ENCODE data around the gene KNTC1.
"Not testable (repeated sequence)": the region's sequence is repeated elsewhere in the genome, so short reads cannot be mapped to it uniquely, and the experiment has no call there.

Gene KNTC1

DNA sequence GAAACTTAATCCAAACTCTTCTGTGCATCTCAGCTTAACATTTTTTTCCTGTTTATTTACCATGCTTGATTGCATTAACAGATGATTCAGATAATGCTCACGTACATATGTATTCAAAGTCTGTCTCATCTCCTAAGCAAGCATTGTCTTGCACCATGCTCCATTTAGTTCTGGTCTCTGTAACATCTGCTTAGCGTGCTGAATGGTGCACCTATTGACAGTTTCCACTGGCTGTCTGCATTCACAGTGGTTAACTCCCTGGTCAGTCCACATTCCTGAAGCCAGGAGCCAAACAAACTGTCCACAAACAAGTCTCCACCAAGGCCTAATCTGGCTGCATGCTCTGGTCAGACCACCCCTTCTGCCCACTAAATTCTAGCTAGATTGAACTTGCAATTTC is 83.9 kb downstream of the KNTC1 start:
- TF ChIP-seq ZNF274 (IDR thresholded peaks at IDR 0.05; ENCODE audit: low read depth, low read length): no peak
- no peak overlapping the region for H3K4me3 ChIP-seq (ENCODE audit: low read length)

GRCh38 chr12:122614839-122615238 is 87.8 kb downstream of the KNTC1 start:
- no peak for TF ChIP-seq ZNF274 (IDR thresholded peaks at IDR 0.05; ENCODE audit: low read depth, low read length)
- H3K4me3 ChIP-seq (ENCODE audit: low read length): no peak overlapping the region

GRCh38 chr12:122615780-122616179 is 88.7 kb downstream of the KNTC1 start:
- TF ChIP-seq ZNF274 (IDR thresholded peaks at IDR 0.05; ENCODE audit: low read depth, low read length): no peak
- H3K4me3 ChIP-seq (ENCODE audit: low read length): no peak overlapping the region

GRCh38 chr12:122635471-122635870 is 108.4 kb downstream of the KNTC1 start:
- no peak for TF ChIP-seq ZNF274 (IDR thresholded peaks at IDR 0.05; ENCODE audit: low read depth, low read length)
- H3K4me3 ChIP-seq (ENCODE audit: low read length): no peak overlapping the region

GRCh38 chr12:122643207-122643805 is 116.3 kb downstream of the KNTC1 start:
- no peak overlapping the region for H3K4me3 ChIP-seq (ENCODE audit: low read length)
- no peak for TF ChIP-seq ZNF274 (IDR thresholded peaks at IDR 0.05; ENCODE audit: low read depth, low read length)

- peak overlapping the region; percentile 67; the same call in 1 of the 2 replicates for H3K4me3 ChIP-seq (ENCODE audit: low read length)
- no peak for TF ChIP-seq ZNF274 (IDR thresholded peaks at IDR 0.05; ENCODE audit: low read depth, low read length)
These were observed 119.6 kb downstream of the KNTC1 start for GRCh38 chr12:122646517-122647217.

DNA sequence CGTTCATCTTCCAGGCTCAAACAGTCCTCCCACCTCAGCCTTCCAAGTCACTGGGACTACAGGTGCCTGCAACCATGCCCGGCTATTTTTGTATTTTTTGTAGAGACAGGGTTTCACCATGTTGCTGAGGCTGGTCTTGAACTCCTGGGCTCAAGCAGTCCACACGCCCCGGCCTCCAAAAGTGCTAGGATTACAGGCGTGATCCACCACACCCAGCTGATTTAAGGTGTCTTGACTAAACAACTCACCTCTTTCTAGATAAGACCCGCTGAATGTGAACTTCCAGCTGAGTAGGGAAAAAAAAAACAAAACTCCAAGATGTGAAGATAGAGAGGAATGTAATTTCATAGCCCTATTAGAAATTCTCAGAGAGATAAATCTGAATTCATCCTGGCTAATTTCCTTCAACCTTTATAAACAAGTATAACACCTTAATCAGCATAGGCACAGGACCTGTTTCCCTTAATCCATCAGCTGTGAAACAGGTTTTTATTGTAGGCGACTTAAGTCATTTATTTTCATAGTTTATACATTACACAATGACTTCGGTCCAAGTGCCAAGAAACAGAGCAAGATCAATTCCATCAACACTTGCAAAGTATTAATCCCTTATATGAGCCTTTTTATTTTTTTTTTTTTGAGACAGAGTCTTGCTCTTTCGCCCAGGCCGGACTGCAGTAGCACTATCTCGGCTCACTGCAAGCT is 124.6 kb downstream of the KNTC1 start:
- H3K4me3 ChIP-seq (ENCODE audit: low read length): no peak overlapping the region
- no peak for TF ChIP-seq ZNF274 (IDR thresholded peaks at IDR 0.05; ENCODE audit: low read depth, low read length)

GRCh38 chr12:122653291-122653690 is 126.2 kb downstream of the KNTC1 start:
- not testable (repeated sequence) for H3K4me3 ChIP-seq (ENCODE audit: low read length)

- H3K4me3 ChIP-seq (ENCODE audit: low read length): no peak overlapping the region
- no peak for TF ChIP-seq ZNF274 (IDR thresholded peaks at IDR 0.05; ENCODE audit: low read depth, low read length)
These were observed 129.2 kb downstream of the KNTC1 start for GRCh38 chr12:122656298-122656697.

DNA sequence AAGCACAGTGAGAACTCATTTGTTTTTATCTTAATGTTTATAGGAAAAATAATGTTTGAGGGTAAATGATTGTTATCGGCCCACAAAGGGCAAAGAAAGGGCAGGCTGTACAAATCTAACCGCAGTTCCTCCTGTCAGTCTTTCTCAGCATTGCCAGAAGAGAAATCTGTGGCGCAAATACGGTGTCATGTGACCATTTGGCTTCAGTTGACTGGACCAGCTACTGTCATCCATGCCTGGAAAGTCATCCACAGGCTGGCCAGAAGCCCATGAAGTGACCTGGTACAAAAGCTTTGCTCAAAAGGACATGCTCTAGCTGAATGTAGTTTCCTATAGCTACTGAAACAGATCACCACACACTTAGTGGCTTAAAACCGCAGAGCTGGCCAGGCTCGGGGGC is 132.5 kb downstream of the KNTC1 start:
- no peak overlapping the region for H3K4me3 ChIP-seq (ENCODE audit: low read length)
- no peak for TF ChIP-seq ZNF274 (IDR thresholded peaks at IDR 0.05; ENCODE audit: low read depth, low read length)

DNA sequence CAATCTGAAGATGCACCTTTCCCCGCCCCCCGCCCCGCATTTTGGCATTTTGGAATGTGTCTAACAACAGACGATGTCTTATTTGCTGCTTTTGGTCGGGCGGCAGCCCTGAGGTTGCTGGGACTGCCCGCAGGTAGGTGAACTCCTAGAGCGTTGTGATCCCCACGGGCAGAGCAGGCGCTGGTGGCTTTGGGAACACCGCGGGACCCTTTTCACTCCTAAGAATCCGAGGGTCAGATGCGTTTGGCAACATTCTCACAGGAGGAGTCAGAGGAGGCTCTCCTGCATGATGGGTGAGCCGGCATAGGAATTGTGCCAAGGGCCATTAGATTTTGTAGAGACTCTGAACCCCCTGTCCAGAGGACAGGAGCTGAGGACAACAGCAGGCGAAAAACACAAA is 134.2 kb downstream of the KNTC1 start:
- H3K4me3 ChIP-seq (ENCODE audit: low read length): no peak overlapping the region
- TF ChIP-seq ZNF274 (IDR thresholded peaks at IDR 0.05; ENCODE audit: low read depth, low read length): no peak

- TF ChIP-seq ZNF274 (IDR thresholded peaks at IDR 0.05; ENCODE audit: low read depth, low read length): no peak
- H3K4me3 ChIP-seq (ENCODE audit: low read length): no peak overlapping the region
These were observed 134.9 kb downstream of the KNTC1 start for GRCh38 chr12:122661938-122662337.

DNA sequence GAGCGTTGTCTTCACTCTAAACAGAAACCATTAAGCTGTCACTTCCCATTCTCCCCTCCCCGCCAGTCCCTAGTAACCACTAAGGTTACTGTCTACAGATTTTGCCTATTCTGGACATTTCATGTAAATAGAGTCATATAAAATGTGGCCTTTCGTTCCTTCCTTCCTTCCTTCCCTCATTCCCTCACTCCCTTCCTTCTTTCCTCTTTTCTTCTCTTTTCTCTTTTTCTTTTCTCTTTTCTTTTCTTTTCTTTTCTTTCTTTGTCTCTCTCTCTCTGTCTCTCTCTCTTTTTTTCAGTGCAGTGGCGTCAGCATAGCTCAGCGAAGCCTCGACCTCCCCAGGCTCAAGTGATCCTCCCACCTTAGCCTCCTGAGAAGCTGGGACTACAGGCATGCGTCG is 138.3 kb downstream of the KNTC1 start:
- H3K4me3 ChIP-seq (ENCODE audit: low read length): no peak overlapping the region
- no peak for TF ChIP-seq ZNF274 (IDR thresholded peaks at IDR 0.05; ENCODE audit: low read depth, low read length)

DNA sequence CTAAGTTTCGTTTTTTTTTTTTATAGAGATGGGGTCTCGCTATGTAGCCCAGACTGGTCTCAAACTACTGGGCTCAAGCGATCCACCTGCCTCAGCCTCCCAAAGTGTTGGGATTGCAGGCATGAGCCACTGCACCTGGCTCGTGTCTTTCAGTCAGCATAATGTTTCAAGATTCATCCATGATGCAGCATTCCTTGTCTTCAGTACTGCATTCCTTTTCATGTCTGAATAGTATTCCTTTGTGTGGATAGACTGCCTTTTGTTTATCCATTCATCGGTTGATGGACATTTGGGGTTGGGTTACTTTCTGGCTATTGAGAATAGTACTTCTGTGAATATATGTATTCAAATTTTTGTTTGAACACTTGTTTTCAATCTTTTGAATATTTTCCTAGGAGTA is 138.7 kb downstream of the KNTC1 start:
- H3K4me3 ChIP-seq (ENCODE audit: low read length): no peak overlapping the region
- no peak for TF ChIP-seq ZNF274 (IDR thresholded peaks at IDR 0.05; ENCODE audit: low read depth, low read length)

DNA sequence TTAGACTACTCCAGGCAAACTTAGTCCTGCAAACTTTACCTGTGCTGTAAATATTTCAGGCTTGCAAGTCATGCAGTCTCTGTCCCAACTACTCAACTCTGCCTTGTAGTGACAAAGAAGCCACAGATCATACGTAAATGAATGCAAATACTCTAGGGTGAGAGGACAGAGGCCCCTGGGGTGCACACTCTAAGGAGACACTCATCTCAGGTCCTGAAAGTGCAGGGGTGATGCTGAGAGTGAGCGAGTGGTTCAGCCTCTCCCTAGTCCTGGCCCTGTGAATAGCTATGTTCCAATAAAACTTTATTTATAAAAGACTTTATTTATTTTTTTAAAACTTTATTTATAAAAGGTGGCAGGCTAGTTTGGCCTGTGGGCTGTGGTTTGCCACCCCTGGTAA is 141.2 kb downstream of the KNTC1 start:
- no peak overlapping the region for H3K4me3 ChIP-seq (ENCODE audit: low read length)
- TF ChIP-seq ZNF274 (IDR thresholded peaks at IDR 0.05; ENCODE audit: low read depth, low read length): no peak

All from GM08714 (cell line).